IMR-90 (cell line): ENCODE results near the gene PRKCH. TPM values are rescaled to one million over a fixed set of nuclear protein-coding genes. Genes with fewer than 3 reads are reported as not detected.
"Not testable (repeated sequence)": the region's sequence is repeated elsewhere in the genome, so short reads cannot be mapped to it uniquely, and the experiment has no call there.

Experiments
- ATAC-seq: fragments of 200-7000 bp; cut with Tn5 transposase; 2 replicates; pipeline ENCODE4 v1.9.1; 2020; ENCODE audit warnings: low read depth, mild to moderate bottlenecking, moderate library complexity
- BruUV-seq: library from RNA; stranded (reverse); fragments of 400-500 nt; replicated peaks from 2 replicates; lab custom pipeline; 2021; lab: Mats Ljungman, UMichigan
- CTCF ChIA-PET: fragments of 300-600 bp; formaldehyde crosslinking; extraction: SDS; loops from one replicate; lab custom pipeline; 2021; ENCODE audit warnings: antibody characterized with exemption; lab: Yijun Ruan, JAX
- POLR2A ChIA-PET: fragments of 300-600 bp; sonication (Branson Sonifier 250); formaldehyde crosslinking; loops from one replicate; lab custom pipeline; 2022; ENCODE audit warnings: antibody characterized with exemption; ENCODE audit not compliant: unreplicated experiment; lab: Charles Lee
- DNase-seq: peaks from one replicate; pipeline ENCODE4 v3.0.0; 2013
- H2AFZ ChIP-seq: replicated peaks from 2 replicates; pipeline ENCODE3; 2013; ENCODE audit warnings: low read length, mild to moderate bottlenecking; ENCODE audit not compliant: poor library complexity
- H2AK5ac ChIP-seq: 2 replicates; pipeline ENCODE4 v1.6.1; 2013; ENCODE audit warnings: low read depth, low read length, inconsistent platforms
- H2AK9ac ChIP-seq: replicated peaks from 2 replicates; pipeline ENCODE3; 2013; ENCODE audit warnings: mild to moderate bottlenecking, low read depth, low read length, moderate library complexity; ENCODE audit not compliant: poor library complexity
- H2BK120ac ChIP-seq: 2 replicates; pipeline ENCODE4 v1.6.1; 2013; ENCODE audit warnings: low read depth, low read length, inconsistent platforms
- H2BK15ac ChIP-seq: 3 replicates; pipeline ENCODE4 v1.6.1; 2013; ENCODE audit warnings: low read depth, low read length, inconsistent platforms
- H2BK20ac ChIP-seq: 2 replicates; pipeline ENCODE4 v1.6.1; 2013; ENCODE audit warnings: low read depth, mild to moderate bottlenecking, inconsistent platforms, low read length, moderate library complexity
- H2BK5ac ChIP-seq: 2 replicates; pipeline ENCODE4 v1.6.1; 2013; ENCODE audit warnings: mild to moderate bottlenecking, low read depth, low read length, inconsistent platforms; ENCODE audit not compliant: poor library complexity, severe bottlenecking
- H3K14ac ChIP-seq: replicated peaks from 2 replicates; pipeline ENCODE4 v1.6.1; 2013; ENCODE audit warnings: low read depth, low read length, inconsistent platforms
- H3K18ac ChIP-seq: 2 replicates; pipeline ENCODE4 v1.6.1; 2013; ENCODE audit warnings: low read depth, low read length, control low read depth
- H3K23ac ChIP-seq: 2 replicates; pipeline ENCODE4 v1.6.1; 2013; ENCODE audit warnings: low read depth, low read length, inconsistent platforms
- H3K27ac ChIP-seq: 2 replicates; pipeline ENCODE4 v1.5.1; 2013; ENCODE audit warnings: mild to moderate bottlenecking, control low read depth, low read length; ENCODE audit not compliant: insufficient read depth
- H3K27me3 ChIP-seq: 2 replicates; pipeline ENCODE4 v1.6.1; 2013; ENCODE audit warnings: low read length; ENCODE audit not compliant: control insufficient read depth, insufficient read depth
- H3K36me3 ChIP-seq: 2 replicates; pipeline ENCODE4 v1.6.1; 2013; ENCODE audit warnings: low read length, mixed read lengths; ENCODE audit not compliant: control insufficient read depth, insufficient read depth
- H3K4ac ChIP-seq: 2 replicates; pipeline ENCODE4 v1.6.1; 2013; ENCODE audit warnings: low read depth, low read length, inconsistent platforms
- H3K4me1 ChIP-seq: 2 replicates; pipeline ENCODE4 v1.6.1; 2013; ENCODE audit warnings: low read length, mixed read lengths; ENCODE audit not compliant: control insufficient read depth, insufficient read depth
- H3K4me2 ChIP-seq: 2 replicates; pipeline ENCODE4 v1.6.1; 2013; ENCODE audit warnings: low read depth, mild to moderate bottlenecking, control low read depth, low read length, moderate library complexity
- H3K4me3 ChIP-seq: 2 replicates; pipeline ENCODE4 v1.5.1; 2013; ENCODE audit warnings: low read depth, mild to moderate bottlenecking, control low read depth, low read length, moderate library complexity; ENCODE audit not compliant: insufficient read depth
- H3K56ac ChIP-seq: 2 replicates; pipeline ENCODE4 v1.6.1; 2013; ENCODE audit warnings: low read length, inconsistent platforms; ENCODE audit not compliant: insufficient read depth; ENCODE audit errors: extremely low read depth
- H3K79me1 ChIP-seq, 2 experiments: 2 replicates each; pipeline ENCODE4 v1.6.1; 2013; ENCODE audit warnings: low read length in 2 of 2, inconsistent platforms in 1 of 2, low read depth in 1 of 2
- H3K9ac ChIP-seq: 2 replicates; pipeline ENCODE4 v1.6.1; 2013; ENCODE audit warnings: low read depth, low read length, control low read depth
- H3K9me1 ChIP-seq: 2 replicates; pipeline ENCODE4 v1.6.1; 2013; ENCODE audit warnings: low read length, inconsistent platforms; ENCODE audit not compliant: insufficient read depth
- H3K9me3 ChIP-seq: 2 replicates; pipeline ENCODE4 v1.6.1; 2013; ENCODE audit warnings: low read length; ENCODE audit not compliant: control insufficient read depth, insufficient read depth
- H4K20me1 ChIP-seq: 2 replicates; pipeline ENCODE4 v1.6.1; 2013; ENCODE audit warnings: low read length, inconsistent platforms; ENCODE audit not compliant: insufficient read depth
- H4K5ac ChIP-seq: 2 replicates; pipeline ENCODE4 v1.6.1; 2013; ENCODE audit warnings: mild to moderate bottlenecking, low read depth, low read length, control low read depth
- H4K8ac ChIP-seq, 2 experiments: 2 replicates each; pipeline ENCODE4 v1.6.1; 2013; ENCODE audit warnings: low read depth in 2 of 2, low read length in 2 of 2, control low read depth in 1 of 2, inconsistent platforms in 1 of 2
- H4K91ac ChIP-seq: 2 replicates; pipeline ENCODE4 v1.6.1; 2013; ENCODE audit warnings: low read depth, low read length, inconsistent platforms; ENCODE audit not compliant: insufficient read depth
- WGBS, 2 experiments: methylation state at CpG; one replicate each; pipeline versions ENCODE4 v1.1.5 to v1.1.7; 2013; ENCODE audit warnings: missing lambda C conversion rate in 2 of 2; ENCODE audit not compliant: insufficient read length in 1 of 2; ENCODE audit errors: extremely low coverage in 2 of 2; 5-methylcytosine and 5-hydroxymethylcytosine counted together
- dilution Hi-C: fragments of 300-500 bp; cut with HindIII; formaldehyde crosslinking; loops from one replicate; pipeline ENCODE4 v1.14.3; 2018; ENCODE audit warnings: low sequenced_read_pairs; ENCODE audit not compliant: unreplicated experiment
- in situ Hi-C: fragments of 300-500 bp; cut with MboI; formaldehyde crosslinking; loops from 3 replicates; pipeline ENCODE4 v1.14.3; 2019; ENCODE audit warnings: low sequenced_read_pairs, inconsistent platforms, mixed read lengths
- intact Hi-C: fragments of 100-400 bp; cut with micrococcal nuclease; formaldehyde crosslinking; loops from 2 replicates; pipeline ENCODE4 v1.10.0; 2022
- polyA plus RNA-seq, 3 experiments: library from polyadenylated mRNA; depleted of rRNA; stranded (reverse); fragments of >200 nt; gene quantifications; 2 replicates each; pipeline ENCODE4 v1.2.3, GENCODE V29; 2012; ENCODE audit warnings: low replicate concordance in 1 of 3
- total RNA-seq: library from RNA; depleted of rRNA; stranded (reverse); fragments of >200 nt; gene quantifications from 2 replicates; pipeline ENCODE4 v1.2.3, GENCODE V29; 2012

PRKCH gene
- total and polyA plus RNA-seq, 2 of the 4 experiments (the other 2 are of a cell fraction) = 1.6 to 2.3 TPM

DNA sequence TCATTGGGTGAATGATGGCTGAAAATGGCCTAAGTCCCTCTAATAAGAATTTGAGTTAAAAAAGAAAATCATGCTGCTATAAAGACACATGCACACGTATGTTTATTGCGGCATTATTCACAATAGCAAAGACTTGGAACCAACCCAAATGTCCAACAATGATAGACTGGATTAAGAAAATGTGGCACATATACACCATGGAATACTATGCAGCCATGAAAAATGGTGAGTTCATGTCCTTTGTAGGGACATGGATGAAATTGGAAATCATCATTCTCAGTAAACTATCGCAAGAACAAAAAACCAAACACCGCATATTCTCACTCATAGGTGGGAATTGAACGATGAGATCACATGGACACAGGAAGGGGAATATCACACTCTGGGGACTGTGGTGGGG is 208.0 kb downstream of the PRKCH start:
- whole genome bisulfite sequencing, 2 experiments = no CpG with 5 or more reads among the region's 5 CpGs
- H4K8ac ChIP-seq = peak overlapping the region; percentile 45 to 82; a peak in 3 of 4 replicates
- peaks cover 25% of the 10 kb centered on the region for H3K9me1 ChIP-seq
- H2AFZ ChIP-seq, BruUV-seq, H3K56ac ChIP-seq, H3K27me3 ChIP-seq, in situ Hi-C loops, DNase-seq, CTCF ChIA-PET, H3K9me3 ChIP-seq, H3K23ac ChIP-seq, H2AK5ac ChIP-seq, dilution Hi-C loops, ATAC-seq, H4K5ac ChIP-seq, H2AK9ac ChIP-seq, H2BK5ac ChIP-seq, H4K91ac ChIP-seq, H3K79me1 ChIP-seq, POLR2A ChIA-PET, H3K36me3 ChIP-seq, H3K9ac ChIP-seq, H3K4me3 ChIP-seq, H3K4me2 ChIP-seq, H3K18ac ChIP-seq, H3K27ac ChIP-seq, H4K20me1 ChIP-seq: not testable (repeated sequence)
- intact Hi-C loops = loop anchor here (5.0 kb wide), 1 partner anchor 52 kb away; no protein-coding TSS in a partner anchor
- peak overlapping the region; percentile 81; the same call in 1 of the 2 replicates for H2BK20ac ChIP-seq
- peak overlapping the region; percentile 50; the same call in 1 of the 2 replicates for H3K14ac ChIP-seq
- peak overlapping the region; percentile 77; the same call in 2 of the 3 replicates for H2BK15ac ChIP-seq
- peak overlapping the region; percentile 78; the same call in 1 of the 2 replicates for H3K4ac ChIP-seq
- H3K4me1 ChIP-seq = peaks cover 39% of the 10 kb centered on the region
- H2BK120ac ChIP-seq = peak overlapping the region; percentile 82; the same call in 1 of the 2 replicates
